ENCODE results near the gene C11orf58. TPM values are rescaled to one million over a fixed set of nuclear protein-coding genes. Genes with fewer than 3 reads are reported as not detected.
A peak's percentile ranks its signal among the peaks of the same experiment; 100 is the strongest.

Gene C11orf58
- total RNA-seq, 2 donors from 2014 or later, result 162 to 183 TPM

GRCh38 chr11:16778286-16778685 lies 39.8 kb downstream of the C11orf58 start:
- no peak for TF ChIP-seq CTCF (conservative IDR thresholded peaks at IDR 0.05)
- no peak for DNase-seq
- H3K9me3 Mint-ChIP-seq, result no peaks in the 10 kb centered on the region
- Histone ChIP-seq H3K27ac (ENCODE audit: low read depth, low read length) (no peak overlapping the region), H3K36me3 (ENCODE audit: control insufficient read depth, insufficient read depth, low read length) (peaks cover 8% of the 10 kb centered on the region), H3K9ac (ENCODE audit: extremely low read depth, low read length, poor library complexity, severe bottlenecking) (no peak overlapping the region), H3K27me3 (ENCODE audit: control insufficient read depth, insufficient read depth, low read length, poor library complexity, severe bottlenecking) (no peaks in the 10 kb centered on the region), H3K4me1 (ENCODE audit: control insufficient read depth, insufficient read depth, low read length) (no peaks in the 10 kb centered on the region), H3K9me3 (ENCODE audit: control insufficient read depth, low read length) (no peaks in the 10 kb centered on the region), H3K4me3 (ENCODE audit: low read length) (no peak overlapping the region)
- no peaks in the 10 kb centered on the region for H3K27me3 Mint-ChIP-seq (ENCODE audit: insufficient read depth)
- no peak overlapping the region for H3K27ac Mint-ChIP-seq
- no peak overlapping the region for H3K4me3 Mint-ChIP-seq
- peaks cover 14% of the 10 kb centered on the region for H3K4me1 Mint-ChIP-seq
- WGBS, 2 experiments (ENCODE audit: insufficient coverage in 1 of 2, insufficient read length in 1 of 2), result 90 to 96% methylated on average over 3 to 6 of the region's 6 CpGs
- peaks cover 5% of the 10 kb centered on the region for H3K36me3 Mint-ChIP-seq (ENCODE audit: low read depth)

GRCh38 chr11:16778876-16779275 lies 40.4 kb downstream of the C11orf58 start:
- no peak for TF ChIP-seq CTCF (conservative IDR thresholded peaks at IDR 0.05)
- peaks cover 5% of the 10 kb centered on the region for H3K36me3 Mint-ChIP-seq (ENCODE audit: low read depth)
- Histone ChIP-seq H3K36me3 (ENCODE audit: control insufficient read depth, insufficient read depth, low read length) (peaks cover 10% of the 10 kb centered on the region), H3K9ac (ENCODE audit: extremely low read depth, low read length, poor library complexity, severe bottlenecking) (no peak overlapping the region), H3K4me1 (ENCODE audit: control insufficient read depth, insufficient read depth, low read length) (no peaks in the 10 kb centered on the region), H3K4me3 (ENCODE audit: low read length) (no peak overlapping the region), H3K9me3 (ENCODE audit: control insufficient read depth, low read length) (no peaks in the 10 kb centered on the region), H3K27me3 (ENCODE audit: control insufficient read depth, insufficient read depth, low read length, poor library complexity, severe bottlenecking) (no peaks in the 10 kb centered on the region), H3K27ac (ENCODE audit: low read depth, low read length) (no peak overlapping the region)
- H3K4me1 Mint-ChIP-seq, result peaks cover 16% of the 10 kb centered on the region
- H3K27me3 Mint-ChIP-seq (ENCODE audit: insufficient read depth), result no peaks in the 10 kb centered on the region
- no peak overlapping the region for H3K27ac Mint-ChIP-seq
- 89 to 92% methylated on average over 3 to 8 of the region's 8 CpGs for WGBS, 2 experiments (ENCODE audit: insufficient coverage in 1 of 2, insufficient read length in 1 of 2)
- peak; percentile 35 for DNase-seq
- no peaks in the 10 kb centered on the region for H3K9me3 Mint-ChIP-seq
- H3K4me3 Mint-ChIP-seq, result no peak overlapping the region

- peak; percentile 82 for DNase-seq
- WGBS, 2 experiments (ENCODE audit: insufficient coverage in 1 of 2, insufficient read length in 1 of 2), result 71 to 81% methylated on average over 6 to 8 of the region's 8 CpGs
- no peak overlapping the region for H3K27ac Mint-ChIP-seq
Measured at GRCh38 chr11:16779436-16779835, 41.0 kb downstream of the C11orf58 start.

More at GRCh38 chr11:16779436-16779835, 41.0 kb downstream of the C11orf58 start:
- peaks cover 5% of the 10 kb centered on the region for H3K36me3 Mint-ChIP-seq (ENCODE audit: low read depth)
- Histone ChIP-seq H3K27ac (ENCODE audit: low read depth, low read length) (no peak overlapping the region), H3K9ac (ENCODE audit: extremely low read depth, low read length, poor library complexity, severe bottlenecking) (no peak overlapping the region), H3K27me3 (ENCODE audit: control insufficient read depth, insufficient read depth, low read length, poor library complexity, severe bottlenecking) (no peaks in the 10 kb centered on the region), H3K36me3 (ENCODE audit: control insufficient read depth, insufficient read depth, low read length) (peaks cover 10% of the 10 kb centered on the region), H3K4me3 (ENCODE audit: low read length) (no peak overlapping the region), H3K9me3 (ENCODE audit: control insufficient read depth, low read length) (no peaks in the 10 kb centered on the region), H3K4me1 (ENCODE audit: control insufficient read depth, insufficient read depth, low read length) (peaks cover 4% of the 10 kb centered on the region)
- H3K4me1 Mint-ChIP-seq, result peaks cover 16% of the 10 kb centered on the region
- H3K9me3 Mint-ChIP-seq, result no peaks in the 10 kb centered on the region
- no peak for TF ChIP-seq CTCF (conservative IDR thresholded peaks at IDR 0.05)
- H3K27me3 Mint-ChIP-seq (ENCODE audit: insufficient read depth), result no peaks in the 10 kb centered on the region
- H3K4me3 Mint-ChIP-seq, result no peak overlapping the region

Measured in endodermal cell (in vitro differentiated cells).